HG03280 (cell line): ENCODE measurements around the gene SLAMF1.

Source experiments
- ATAC-seq: cut with Tn5 transposase; IDR thresholded peaks from one replicate; pipeline ENCODE4 v1.9.1; 2021; ENCODE audit warnings: mild to moderate bottlenecking, moderate library complexity; ENCODE audit not compliant: unreplicated experiment

SLAMF1 gene

DNA sequence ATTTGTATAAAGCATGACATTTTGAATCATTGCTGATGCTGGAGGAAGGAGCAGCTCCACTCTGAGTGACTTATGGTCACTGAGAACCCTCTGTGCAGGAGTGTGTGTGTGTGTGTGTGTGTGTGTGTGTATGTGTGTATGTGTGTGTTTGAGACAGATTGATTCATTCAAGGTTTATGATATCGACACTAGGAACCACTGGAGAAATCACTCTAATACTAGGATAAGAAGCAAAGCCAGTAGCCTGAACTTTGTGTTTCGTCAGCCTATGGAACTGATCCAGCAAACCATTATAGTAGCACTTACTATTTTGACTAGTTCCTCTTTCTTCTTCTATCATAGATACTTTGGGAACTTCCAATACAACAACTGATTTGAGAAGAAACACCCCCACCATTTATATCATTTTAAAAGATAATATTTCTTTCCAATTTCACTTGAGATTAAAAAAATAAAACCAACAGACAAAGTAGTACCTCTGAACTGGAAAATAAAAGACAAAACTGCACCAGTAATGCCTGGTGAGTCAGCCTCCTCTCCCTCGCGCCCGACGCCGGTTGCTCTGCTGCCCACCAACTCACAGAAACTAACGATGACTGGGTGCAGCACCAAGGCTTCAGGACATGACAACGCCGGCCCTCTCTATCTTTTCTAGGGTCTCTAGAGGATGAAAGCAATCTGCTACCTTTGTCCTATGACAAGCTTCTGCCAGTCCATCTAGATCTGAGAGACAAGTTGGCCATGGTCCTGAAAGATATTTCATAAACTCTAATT is 20.9 kb downstream of the SLAMF1 start:
- no peak for ATAC-seq

DNA sequence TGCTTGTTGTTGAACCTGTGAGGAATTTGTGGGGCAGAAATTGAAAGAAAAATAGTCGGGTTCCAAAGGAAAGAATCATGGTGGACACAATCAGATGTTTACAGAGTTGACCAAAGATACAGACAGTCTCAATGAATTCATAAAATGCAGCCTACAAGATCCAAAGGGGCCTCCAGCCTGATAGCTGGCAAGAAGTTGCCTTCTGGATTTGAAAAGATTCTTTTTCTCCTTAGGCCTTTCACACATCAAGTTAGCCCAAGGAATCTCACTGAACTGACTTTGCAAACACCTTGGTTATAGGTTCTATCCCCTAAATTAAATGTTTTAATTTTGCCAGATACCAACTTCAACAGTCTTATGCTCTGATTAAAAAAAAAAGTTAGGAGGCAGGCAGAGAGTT is 21.5 kb downstream of the SLAMF1 start:
- no peak for ATAC-seq

DNA sequence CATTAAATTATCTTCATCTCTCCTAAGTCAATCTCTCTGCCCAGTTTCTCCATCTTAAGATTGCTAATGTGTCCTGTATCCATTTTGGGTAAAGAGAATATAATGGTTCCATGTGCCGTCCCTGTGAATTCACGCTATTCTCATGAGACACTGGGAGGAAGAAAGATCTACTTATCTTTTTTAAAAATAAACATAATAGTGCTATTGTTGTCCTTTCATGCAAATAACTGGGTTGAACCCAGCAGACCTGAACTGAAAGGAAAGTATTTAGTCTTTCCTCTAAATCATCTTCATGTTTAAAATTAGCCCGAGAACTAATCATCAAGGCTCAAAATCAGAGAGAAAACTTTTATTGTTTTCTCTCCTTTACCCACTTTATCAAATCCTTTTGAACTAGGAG is 22.4 kb downstream of the SLAMF1 start:
- ATAC-seq: no peak

DNA sequence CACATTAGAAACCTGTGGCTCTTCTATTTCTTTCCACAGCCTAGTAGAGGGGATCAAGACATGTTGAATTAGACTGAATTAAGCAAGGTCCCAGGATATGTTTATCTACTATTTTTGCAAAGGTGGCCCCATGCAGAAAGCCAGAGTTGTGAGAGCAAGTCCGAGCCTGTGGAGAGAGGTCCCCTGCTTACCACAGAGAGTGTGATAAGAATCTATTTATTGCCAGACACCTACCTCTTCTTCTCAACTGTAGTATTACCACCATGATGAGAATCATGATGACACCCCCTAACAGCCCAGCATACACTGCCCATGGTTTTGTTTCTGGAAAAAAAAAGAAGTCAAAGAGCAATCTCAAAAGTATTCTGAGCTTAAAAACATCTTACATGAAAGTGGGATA is 23.0 kb downstream of the SLAMF1 start:
- peak; percentile 35 for ATAC-seq

DNA sequence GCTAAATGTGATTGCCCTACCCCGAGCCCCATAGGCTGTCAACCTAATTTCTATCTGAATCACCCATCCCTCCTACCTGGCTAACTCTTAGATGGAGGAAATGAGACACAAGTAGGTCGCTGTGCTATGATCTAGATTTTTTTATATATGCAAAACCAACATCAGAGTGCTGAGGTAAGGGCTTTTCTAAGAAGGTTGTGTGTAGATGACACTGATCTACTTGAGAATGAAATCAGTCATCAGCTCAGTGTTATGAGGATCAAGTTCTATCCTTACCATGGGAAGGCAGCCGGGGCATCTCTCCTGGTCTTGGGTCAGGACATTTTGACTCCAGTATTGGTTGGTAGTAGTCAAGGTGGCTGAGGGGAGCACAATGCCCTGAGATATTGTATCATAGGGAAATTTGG is 23.6 kb downstream of the SLAMF1 start:
- ATAC-seq: no peak

DNA sequence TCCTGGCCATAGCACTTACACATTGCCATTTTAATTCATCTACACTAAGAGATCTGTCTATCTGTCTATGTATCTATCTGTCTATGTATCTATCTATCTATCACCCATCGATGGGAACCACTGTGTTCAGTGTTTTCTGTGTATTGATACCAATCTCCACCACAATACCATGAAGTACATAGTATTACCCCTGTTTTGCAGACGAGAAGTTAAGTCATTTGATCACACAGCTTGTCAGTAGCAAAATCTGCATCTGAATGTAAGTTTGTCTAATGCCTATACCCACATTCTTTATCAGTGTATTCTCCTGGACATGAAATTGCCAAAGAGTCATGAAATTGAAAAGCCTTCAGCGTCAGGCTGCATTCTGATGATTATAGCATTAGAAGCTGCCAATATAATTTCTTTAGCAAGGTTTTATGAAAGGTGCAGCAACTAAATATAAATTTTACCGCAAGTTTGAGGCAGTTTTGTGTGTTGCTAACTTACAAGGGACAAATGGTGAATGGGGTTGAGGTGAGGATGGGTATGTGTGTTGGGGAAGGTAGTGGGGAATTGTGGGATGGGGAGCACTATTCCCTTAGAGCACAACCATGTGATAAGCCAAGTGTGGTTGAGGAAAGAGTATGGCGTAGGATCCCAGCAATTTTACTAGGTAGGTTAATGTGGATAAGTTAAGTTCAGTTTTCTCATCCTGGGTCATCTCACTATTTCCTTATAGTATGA is 24.2 kb downstream of the SLAMF1 start:
- ATAC-seq: no peak

DNA sequence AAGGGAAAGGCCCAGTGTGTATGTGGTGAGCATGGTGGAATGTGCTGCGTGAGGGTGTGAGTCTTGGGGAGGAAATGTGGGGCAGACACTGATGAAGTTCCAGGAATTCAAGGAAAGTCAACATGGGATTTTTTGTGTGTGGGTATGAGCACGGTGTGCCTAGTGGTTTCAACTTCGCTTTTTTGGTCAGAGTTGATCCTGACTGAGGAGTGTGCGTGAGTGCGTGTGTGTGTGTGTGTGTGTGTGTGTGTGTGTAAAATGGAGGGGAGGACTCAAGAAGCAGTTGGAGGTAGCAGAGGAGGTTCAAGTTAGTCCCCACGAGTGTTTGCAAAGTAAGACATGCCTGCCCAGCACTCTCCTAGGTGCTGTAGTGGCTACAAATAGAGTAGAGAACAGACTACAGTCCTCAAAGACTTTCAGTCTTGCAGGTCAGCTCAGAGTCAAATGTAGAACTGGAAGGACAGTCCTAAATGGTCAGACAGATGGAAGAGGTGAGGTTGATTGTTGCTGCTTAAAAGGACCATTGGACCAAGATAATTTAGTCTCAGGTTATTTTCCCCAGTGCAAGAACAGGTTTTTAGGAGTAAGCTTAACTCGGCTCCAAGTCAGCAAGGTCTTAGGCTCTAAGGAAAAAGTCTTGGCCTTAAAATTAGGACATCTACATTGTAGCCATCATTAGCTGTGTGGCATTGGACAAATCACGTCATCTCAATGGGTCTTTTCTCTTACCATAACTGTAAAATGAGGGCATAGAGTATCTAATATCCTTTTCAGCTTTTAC is 25.0 kb downstream of the SLAMF1 start:
- ATAC-seq: no peak

DNA sequence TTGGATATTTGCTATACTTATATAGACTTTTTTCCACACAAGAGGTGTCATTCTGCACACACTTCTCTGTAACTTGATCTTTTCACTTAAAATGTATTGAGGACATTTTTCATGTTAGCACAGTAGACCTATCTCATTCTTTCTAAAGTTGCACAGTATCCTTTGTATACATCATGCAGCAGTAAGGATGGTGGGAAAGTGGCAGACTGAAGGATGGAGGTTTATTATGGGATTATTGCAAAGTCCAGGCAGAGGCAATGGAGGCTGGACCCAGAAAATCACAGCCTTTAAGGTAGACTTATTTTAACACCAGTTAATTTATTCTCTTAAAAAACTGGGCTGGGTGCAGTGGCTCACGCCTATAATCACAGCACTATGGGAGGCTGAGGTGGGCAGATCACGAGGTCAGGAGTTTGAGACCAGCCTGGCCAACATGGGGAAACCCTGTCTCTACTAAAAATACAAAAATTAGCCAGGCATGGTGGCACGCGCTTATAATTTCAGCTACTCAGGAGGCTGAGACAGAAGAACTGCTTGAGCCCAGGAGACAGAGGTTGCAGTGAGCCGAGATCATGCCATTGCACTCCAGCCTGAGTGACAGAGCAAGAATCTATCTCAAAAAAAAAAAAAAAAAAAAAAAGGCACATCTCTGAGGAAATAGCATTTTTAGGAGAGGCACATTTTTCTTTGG is 25.8 kb downstream of the SLAMF1 start:
- no peak for ATAC-seq

DNA sequence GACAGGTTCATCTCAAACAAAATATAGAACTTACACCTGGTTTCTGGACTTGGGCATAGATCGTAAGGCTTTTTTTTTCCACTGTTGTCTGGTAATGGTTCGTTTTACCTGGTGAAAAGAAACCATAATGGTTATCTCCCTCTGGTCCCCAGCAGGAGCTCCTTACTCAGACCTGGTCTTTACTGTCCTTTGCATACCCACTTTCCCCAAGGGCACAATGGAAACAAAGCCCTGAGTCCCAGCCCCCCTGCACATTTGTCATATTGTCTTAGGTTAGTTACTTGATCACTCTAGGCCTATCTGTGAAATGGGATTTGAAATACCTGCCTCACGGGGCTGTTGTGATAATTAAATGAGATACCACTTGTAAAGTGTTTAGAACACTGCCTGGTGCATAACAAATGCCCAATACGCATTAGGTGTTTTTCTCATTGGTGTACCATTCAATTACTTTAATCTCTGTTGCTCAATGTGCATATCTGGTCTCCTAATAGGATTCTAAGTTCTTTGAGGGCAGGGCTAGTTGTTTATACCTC is 27.0 kb downstream of the SLAMF1 start:
- no peak for ATAC-seq

DNA sequence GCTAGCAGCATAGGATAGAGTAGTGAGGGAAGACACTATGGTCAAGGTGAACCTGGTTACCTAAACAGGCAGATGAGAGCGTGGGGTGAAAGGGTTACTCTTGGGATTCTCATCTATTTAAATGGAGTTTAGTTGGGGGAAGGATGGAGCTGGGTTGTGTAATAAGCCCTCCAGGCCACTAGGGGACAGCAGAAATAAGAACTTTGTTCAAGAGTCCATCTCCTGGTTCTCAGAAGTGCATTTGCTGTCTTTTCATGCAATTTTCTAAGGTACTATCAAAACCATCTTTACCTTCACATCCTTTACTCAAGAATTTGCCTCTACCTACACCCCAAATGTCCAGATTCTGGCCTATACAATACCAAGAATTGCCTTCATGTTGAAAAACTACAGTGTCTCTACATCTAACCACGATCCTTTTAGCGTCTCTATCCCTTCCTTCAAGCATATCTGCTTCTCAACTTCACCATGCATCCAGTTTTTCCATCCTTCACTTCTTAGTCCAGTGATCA is 28.0 kb downstream of the SLAMF1 start:
- ATAC-seq: no peak

DNA sequence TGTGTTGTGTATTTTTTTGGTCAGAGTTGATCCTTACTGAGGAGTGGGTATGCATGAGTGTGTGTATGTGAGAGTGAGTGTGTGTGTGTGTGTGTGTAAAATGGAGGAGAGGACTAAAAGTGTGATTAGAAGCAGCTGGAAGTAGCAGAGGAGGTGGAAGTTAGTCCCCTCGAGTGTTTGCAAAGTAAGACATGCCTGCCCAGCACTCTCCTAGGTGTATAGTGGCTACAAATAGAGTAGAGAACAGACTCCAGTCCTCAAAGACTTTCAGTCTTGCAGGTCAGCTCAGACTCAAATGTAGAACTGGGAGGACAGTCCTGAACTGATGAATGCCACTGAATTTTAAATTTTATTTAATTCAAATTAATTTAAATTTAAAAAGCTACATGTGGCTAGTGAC is 28.5 kb downstream of the SLAMF1 start:
- ATAC-seq: no peak

DNA sequence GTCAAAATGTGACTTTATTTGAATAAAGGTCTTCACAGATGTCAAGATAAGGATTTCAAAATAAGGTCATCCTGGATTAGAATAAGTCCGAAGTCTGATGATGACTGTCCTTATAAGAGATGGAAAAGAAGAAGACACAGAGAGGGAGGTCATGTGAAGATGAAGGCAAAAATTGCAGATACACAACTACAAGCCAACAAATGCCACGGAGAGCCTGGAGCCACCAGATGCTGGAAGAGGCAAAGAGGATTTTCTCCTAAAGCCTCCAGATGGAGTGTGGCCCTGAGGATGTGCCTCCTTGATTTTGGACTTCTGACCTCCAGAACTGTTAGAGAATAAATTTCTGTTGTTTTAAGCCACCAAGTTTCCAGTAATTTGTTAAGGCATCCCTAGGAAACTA is 31.2 kb downstream of the SLAMF1 start:
- no peak for ATAC-seq

DNA sequence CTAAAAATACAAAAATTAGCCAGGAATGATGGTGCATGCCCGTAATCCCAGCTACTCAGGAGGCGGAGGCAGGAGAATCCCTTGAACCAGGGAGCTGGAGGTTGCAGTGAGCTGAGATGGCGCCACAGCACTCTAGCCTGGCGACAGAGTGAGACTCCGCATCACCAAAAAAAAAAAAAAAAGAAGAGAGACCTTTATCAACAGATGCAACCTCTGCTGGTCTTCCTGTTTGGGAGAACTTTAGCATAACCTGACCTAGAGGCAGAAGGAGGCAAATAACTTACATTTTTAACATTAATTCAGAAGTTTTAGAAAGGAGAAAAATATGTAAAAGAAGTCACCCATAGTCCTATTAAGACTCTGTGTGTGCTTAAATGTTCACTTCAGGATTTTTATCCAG is 32.4 kb downstream of the SLAMF1 start:
- no peak for ATAC-seq

DNA sequence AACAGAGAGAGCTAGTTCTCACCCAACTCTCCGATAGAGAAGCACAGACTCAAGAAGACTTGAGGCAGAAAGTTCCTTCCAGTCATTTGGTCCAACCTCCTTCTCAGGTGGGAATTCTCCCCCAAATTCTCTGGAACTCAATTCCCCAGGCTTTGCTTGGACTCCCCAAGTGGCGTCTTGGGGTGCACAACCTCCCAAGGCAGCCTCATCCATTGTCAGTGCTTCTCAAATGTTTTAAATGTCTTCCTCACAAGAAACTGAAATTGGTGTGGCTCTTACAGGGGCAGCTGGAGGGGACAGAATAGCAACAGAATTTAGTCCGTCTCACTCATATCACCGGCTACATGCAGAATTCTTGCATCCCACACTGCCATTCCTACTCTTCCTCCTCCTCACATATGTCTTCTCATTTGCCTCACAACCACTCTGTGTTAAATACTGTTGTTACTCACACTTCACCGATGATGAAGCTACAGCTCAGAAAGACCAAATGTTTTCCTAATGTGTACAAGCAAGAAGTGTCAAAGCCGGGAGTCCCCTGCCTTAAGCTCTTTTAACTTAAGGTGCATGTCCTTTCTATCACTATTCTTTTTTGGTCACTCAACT is 34.1 kb downstream of the SLAMF1 start:
- no peak for ATAC-seq

DNA sequence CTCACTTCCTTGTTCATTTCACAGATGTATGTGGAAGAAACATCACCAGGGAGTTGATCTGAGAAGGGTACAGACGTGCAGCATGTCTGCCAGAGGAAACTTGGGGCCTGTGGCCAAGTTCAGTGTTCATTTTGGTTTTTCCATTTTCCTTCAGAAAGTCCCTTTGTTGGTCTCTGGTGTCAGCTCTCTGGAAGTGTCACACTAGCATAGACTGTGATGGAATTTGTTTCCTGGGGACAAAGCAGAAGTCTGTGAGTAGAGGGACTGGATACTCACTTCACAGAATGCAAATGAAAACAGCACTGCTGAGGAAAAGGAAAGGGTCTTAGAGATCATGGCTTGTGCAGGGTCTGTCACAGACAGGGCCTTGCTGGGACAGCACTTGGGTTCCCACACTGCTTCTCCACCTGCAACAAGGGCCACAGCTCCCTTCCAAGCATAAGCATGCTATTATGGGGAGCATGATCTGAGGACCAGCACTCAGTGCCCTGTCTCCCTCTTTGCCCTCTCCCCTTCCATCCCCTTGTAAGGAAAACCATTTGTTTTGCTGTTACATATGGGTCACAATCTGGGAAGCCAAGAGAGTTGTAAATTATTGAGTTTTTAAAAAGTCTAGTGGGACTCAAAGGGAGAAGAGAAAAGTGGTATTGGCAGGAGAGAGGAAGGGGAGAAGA is 36.1 kb downstream of the SLAMF1 start:
- no peak for ATAC-seq

DNA sequence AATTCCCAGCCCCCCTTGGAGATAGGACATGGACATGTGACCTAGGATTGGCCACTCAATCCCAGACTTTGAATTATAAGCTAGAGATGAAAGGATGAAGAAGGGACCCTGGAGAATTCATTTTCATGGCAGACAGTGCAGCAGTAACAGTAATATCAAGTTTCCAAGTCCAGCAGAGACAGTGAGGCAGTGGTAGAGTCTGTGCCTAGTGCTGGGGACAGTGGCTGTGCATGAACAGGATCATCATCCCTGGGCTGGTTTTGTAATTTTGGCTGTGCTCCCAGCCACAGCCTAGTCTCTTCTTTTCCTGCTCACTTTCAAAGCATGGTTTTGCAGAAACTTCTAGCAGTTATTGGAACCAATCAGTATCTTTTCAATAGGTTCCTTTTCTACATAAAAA is 37.9 kb downstream of the SLAMF1 start:
- no peak for ATAC-seq

DNA sequence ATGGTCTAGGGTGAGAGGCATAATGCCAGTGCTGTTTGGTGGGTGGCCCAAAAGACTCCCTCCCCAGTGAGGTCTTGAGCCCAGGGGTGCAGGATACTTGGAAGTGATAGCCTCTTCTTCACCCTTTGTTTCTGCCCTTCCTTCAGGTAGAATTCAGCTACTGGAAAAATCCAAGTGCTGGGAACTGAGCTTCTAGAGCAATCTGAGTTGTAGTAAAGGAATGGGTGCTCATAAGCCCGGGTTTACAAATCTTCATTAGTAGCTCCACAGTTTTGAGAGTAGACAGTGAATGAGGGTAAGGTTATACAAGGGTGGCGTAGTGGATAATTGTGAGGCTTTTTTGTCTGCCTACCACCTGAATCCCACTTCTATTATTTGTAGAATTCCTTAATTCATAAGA is 38.3 kb downstream of the SLAMF1 start:
- no peak for ATAC-seq

DNA sequence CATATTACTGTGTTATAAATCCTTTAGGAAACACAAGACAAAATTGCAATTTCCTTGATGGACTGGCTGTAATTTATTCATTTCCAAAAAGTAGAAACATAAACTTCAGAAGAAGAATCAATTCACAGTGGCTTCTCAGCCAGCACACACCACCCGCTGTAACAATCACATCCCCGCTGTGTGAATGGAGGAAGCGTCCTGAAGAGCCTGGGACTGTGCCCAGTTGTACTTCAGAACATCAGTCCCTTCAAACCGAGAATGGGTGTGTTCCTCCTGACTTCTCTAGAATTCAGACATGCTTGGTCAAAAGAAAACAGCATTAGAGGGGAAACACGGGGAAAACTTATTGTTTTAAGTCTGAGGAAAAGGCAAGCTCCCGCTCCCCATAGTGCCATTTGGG is 38.8 kb downstream of the SLAMF1 start:
- no peak for ATAC-seq

DNA sequence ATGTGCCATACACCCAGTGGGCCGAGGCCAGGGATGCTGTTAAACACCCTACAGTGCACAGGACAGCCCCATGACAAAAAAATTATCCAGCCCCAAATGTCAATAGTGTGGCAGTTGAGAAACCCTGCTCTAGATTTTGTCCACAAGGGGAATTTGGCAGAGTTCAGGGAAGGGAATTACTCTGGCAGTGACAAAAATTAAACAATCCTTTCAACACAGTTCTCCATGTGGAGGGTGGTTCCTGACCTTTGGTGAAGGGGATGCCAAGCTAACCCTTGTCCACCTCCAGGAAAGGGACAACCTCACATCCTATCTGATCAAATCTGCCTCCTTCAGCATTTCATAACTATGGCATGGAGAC is 39.2 kb downstream of the SLAMF1 start:
- no peak for ATAC-seq
